Activated CD8-positive, alpha-beta memory T cell treated with anti-CD3 and anti-CD28 coated beads, Interleukin-2, amount 50 U/mL, for 24 hours (primary cell): ENCODE data around the gene TTC23L.
"Not testable (repeated sequence)": the region's sequence is repeated elsewhere in the genome, so short reads cannot be mapped to it uniquely, and the experiment has no call there.

Experiments used
- DNase-seq: peaks from one replicate; pipeline ENCODE4 v3.0.0-alpha.2; 2020; ENCODE audit errors: extremely low read depth

TTC23L gene

DNA sequence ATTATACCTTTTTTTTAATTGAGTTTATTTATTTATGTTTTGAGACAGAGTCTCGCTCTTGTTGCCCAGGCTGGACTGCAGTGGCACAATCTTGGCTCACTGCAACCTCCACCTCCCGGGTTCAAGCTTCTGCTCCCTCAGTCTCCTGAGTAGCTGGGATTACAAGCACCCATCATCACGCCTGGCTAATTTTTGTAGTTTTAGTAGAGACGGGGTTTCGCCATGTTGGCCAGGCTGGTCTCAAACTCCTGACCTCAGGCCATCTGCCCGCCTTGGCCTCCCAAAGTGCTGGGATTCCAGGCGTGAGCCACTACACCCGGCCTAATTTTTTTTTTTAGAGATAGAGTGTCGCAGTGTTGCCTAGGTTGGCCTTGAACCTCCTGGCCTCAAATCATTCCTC is 84.3 kb downstream of the TTC23L start:
- DNase-seq: not testable (repeated sequence)

GRCh38 chr5:34923694-34924461 is 84.9 kb downstream of the TTC23L start:
- no peak for DNase-seq

DNA sequence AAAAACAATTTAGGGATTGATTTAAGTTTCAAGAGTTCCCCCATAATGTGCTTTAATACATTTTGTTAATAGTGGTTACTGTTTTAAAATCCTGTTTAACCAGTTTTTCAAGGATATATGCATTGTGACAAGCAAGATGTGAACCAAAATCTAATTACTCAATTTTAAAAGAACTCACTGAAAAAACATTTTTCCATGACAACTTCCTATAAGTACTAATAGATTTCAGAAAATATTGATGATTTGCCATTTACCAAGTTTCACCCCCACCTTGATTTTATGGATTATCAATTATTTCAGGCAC is 85.5 kb downstream of the TTC23L start:
- DNase-seq: no peak

DNA sequence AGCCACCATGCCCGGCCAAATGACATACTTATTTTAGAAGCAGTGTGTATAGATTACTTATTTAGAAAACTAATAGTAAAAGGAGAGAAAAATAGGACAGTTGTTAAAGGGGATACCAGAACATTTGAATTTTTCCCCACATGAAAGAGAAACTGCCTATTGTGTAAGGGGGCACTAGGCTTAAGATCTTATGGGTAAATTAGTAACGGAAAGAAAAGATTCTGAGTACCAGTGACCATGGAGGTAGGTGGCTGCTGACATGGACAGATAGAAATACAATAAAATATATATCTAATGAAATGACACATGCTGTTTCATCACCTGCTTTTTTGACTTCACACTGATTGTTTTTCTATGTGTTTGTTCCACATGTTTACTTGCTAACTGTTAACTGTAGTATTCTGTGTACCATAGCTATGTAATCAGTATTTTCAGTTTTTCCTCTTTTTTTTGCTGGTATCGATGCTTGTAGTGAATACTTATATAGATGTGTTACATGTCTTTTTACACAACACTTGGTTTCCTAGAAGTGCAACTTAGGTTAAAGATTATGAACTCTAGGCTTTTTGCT is 87.4 kb downstream of the TTC23L start:
- DNase-seq: no peak

DNA sequence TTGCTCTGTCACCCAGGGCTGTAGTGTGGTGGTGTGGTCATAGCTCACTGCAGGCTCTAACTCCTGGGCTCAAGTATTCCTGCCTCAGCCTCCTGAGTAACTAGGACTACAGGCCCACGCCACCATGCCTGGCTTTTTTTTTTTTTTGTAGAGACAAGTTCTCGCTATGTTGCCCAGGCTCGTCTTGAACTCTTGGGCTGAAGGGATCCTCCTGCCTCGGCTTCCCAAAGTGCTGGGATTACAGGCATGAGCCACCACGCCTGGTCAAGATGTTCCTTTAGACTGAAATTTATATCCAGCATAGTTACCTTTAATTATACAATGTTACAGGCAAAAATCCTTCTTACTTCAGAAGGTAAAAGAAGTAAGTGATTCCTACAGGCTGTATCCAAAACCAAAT is 88.8 kb downstream of the TTC23L start:
- no peak for DNase-seq

DNA sequence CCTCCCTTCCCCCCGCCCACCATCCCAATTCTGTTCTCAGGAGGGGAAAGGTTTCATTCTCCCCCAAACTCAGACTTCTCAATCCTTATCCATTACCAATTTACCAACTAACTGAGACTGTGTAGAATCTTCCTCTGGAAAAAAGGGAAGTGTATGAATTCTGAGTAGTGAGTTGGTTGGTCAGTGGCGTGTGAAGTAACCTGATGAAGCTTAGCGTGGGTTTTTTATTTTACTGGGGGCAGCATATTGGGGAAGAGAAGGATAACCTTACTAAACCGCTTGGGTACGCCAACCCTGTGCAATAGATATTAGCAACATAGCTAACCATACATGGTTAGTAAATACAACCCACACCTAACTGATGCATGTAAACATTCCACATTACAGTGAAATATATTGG is 89.3 kb downstream of the TTC23L start:
- no peak for DNase-seq

DNA sequence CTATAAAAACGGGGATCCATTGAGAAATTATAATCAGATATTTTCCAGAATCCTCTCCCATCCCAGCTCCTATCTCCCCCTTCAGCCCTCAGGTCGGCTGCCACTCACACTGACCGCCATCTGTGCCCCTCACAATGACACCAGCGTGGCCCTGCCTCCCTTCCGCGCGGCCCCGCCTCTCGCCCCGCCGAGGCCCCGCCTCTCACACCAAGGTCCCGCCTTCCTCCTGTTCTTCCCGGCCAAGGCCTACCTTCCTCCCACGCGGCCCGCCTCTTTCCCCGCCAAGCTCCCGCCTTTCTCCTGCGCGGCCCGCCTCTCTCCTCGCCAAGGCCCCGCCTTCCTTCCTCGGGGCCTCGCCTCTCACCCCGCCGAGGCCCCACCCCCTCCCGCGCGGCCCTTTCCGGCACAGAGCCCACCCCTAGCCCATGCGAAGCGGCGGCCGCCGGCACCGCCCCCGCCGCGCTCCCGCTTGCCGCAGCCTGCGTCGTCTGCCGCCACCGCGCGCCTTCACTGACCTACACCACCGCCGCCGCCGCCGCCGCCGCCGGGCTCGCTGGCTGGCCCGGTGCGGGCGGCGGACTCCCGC is 90.3 kb downstream of the TTC23L start, which contains the start of gene DNAJC21:
Gene DNAJC21, plus strand, starts transcription at position 426 of the 586 bp plus-strand sequence. CDS start 261 bp downstream, outside the sequence.
- DNase-seq: peak; percentile 92

GRCh38 chr5:34929720-34930461 is 90.9 kb downstream of the TTC23L start:
- DNase-seq: peak; percentile 33

DNA sequence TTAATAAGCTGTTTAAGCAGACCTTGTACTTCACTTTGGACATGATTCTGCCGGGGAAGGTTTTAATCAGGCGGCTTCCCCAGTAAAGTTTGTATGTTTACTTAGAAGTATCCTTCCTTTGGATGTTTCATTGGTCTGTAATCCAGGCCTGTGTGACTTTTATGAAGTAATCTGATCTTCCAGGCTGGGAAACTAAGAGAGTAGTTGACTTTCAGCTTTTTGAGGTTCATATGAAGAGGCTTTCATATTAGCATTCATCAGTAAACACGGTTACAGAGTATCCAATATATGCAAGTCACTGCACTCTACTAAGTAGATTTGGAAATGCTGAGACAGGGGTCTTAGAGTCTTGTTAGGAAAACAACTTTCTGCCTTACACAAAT is 91.5 kb downstream of the TTC23L start:
- no peak for DNase-seq

- no peak for DNase-seq
Measured at GRCh38 chr5:34930870-34931269, 91.9 kb downstream of the TTC23L start.

GRCh38 chr5:34932947-34933346 is 94.0 kb downstream of the TTC23L start:
- DNase-seq: no peak

- no peak for DNase-seq
Measured at GRCh38 chr5:34941936-34942335, 103.0 kb downstream of the TTC23L start.

GRCh38 chr5:34944044-34944443 is 105.1 kb downstream of the TTC23L start:
- DNase-seq: no peak

GRCh38 chr5:34944460-34945047 is 105.6 kb downstream of the TTC23L start:
- no peak for DNase-seq
